K562 (cell line): Measurements from ENCODE around the gene ZNF488. TPM values are rescaled to one million over a fixed set of nuclear protein-coding genes. Genes with fewer than 3 reads are reported as not detected.

ENCODE experiments used
- ATAC-seq: fragments of 200-7000 bp; cut with Tn5 transposase; 3 replicates; pipeline ENCODE4 v1.9.1; 2020; ENCODE audit warnings: moderate library complexity
- BruUV-seq: library from RNA; stranded (reverse); fragments of 400-500 nt; replicated peaks from 2 replicates; lab custom pipeline; 2021; lab: Mats Ljungman, UMichigan
- CTCF ChIA-PET: fragments of 300-600 bp; formaldehyde crosslinking; extraction: SDS; loops from one replicate; lab custom pipeline; 2021; ENCODE audit warnings: low intra/inter-chr PET ratio; lab: Yijun Ruan, JAX
- POLR2A ChIA-PET: fragments of 300-600, 350-650 bp; sonication (Branson Sonifier 250); formaldehyde crosslinking; extraction: SDS; loops from one replicate; lab custom pipeline; 2021; ENCODE audit warnings: antibody characterized with exemption, inconsistent platforms; lab: Yijun Ruan, JAX
- DNase-seq, 4 experiments: peaks; one replicate each; pipeline versions ENCODE4 v3.0.0 to v3.0.0-alpha.2; 2011 to 2018; ENCODE audit warnings: low spot score in 3 of 4, mixed read lengths in 3 of 4; ENCODE audit errors: extremely low read depth in 1 of 4
- FAIRE-seq: peaks from 2 replicates; lab custom pipeline; 2011; peaks lifted over from hg19 to GRCh38; lab: Jason Lieb, UNC
- H2AFZ ChIP-seq: 2 replicates; pipeline ENCODE4 v1.6.0; 2011; ENCODE audit warnings: low read depth, low read length, control low read depth, inconsistent platforms
- H3K27ac ChIP-seq: fragments of 200-600 bp; 3 replicates; pipeline ENCODE4 v1.8.0; 2011; ENCODE audit warnings: low read depth, mild to moderate bottlenecking, control low read depth, inconsistent platforms, low read length, moderate library complexity, mixed read lengths; ENCODE audit errors: extremely low read depth
- H3K27me3 ChIP-seq, 2 experiments: fragments of 300-600 bp in 1 of 2; 2 replicates in 1 of 2; 3 replicates in 1 of 2; pipeline versions ENCODE4 v1.6.0 to v1.8.0; 2011; ENCODE audit warnings: inconsistent platforms in 2 of 2, low read length in 2 of 2, mild to moderate bottlenecking in 1 of 2, mixed read lengths in 1 of 2, moderate library complexity in 1 of 2; ENCODE audit not compliant: control insufficient read depth in 2 of 2, insufficient read depth in 2 of 2
- H3K36me3 ChIP-seq: fragments of 300-600 bp; 3 replicates; pipeline ENCODE4 v1.8.0; 2011; ENCODE audit warnings: mild to moderate bottlenecking, low read length, inconsistent platforms; ENCODE audit not compliant: control insufficient read depth, insufficient read depth
- H3K4me1 ChIP-seq, 2 experiments: fragments of 200-600 bp in 1 of 2; replicated peaks in 1 of 2; 2 replicates in 1 of 2; 3 replicates in 1 of 2; pipeline versions ENCODE4 v1.5.1 to v1.8.0; 2011; ENCODE audit warnings: inconsistent platforms in 2 of 2, low read length in 2 of 2, mild to moderate bottlenecking in 1 of 2, mixed read lengths in 1 of 2, moderate library complexity in 1 of 2; ENCODE audit not compliant: control insufficient read depth in 2 of 2, insufficient read depth in 2 of 2
- H3K4me2 ChIP-seq: 2 replicates; pipeline ENCODE4 v1.6.1; 2011; ENCODE audit warnings: low read length, control low read depth, inconsistent platforms, mixed read lengths; ENCODE audit not compliant: insufficient read depth
- H3K4me3 ChIP-seq: fragments of 200-600 bp; sonication (generic), shearing (Covaris generic); 2 replicates; pipeline ENCODE4 v1.5.1; 2016; ENCODE audit warnings: control low read depth, inconsistent platforms
- H3K79me2 ChIP-seq: fragments of 200-600 bp; 3 replicates; pipeline ENCODE4 v1.8.0; 2011; ENCODE audit warnings: low read length, inconsistent platforms; ENCODE audit not compliant: control insufficient read depth, insufficient read depth
- H3K9ac ChIP-seq, 2 experiments: 2 replicates each; pipeline versions ENCODE4 v1.6.0 to v1.6.1; 2011; ENCODE audit warnings: low read depth in 2 of 2, low read length in 2 of 2, control low read depth in 1 of 2, inconsistent platforms in 1 of 2, mild to moderate bottlenecking in 1 of 2, mixed read lengths in 1 of 2; ENCODE audit not compliant: insufficient read depth in 1 of 2
- H3K9me1 ChIP-seq: one replicate; pipeline ENCODE4 v1.6.0; 2011; ENCODE audit warnings: inconsistent platforms, mild to moderate bottlenecking, low read length, moderate library complexity; ENCODE audit not compliant: control insufficient read depth, insufficient read depth
- H3K9me3 ChIP-seq: replicated peaks from 2 replicates; pipeline ENCODE4 v1.5.1; 2011; ENCODE audit warnings: low read depth, low read length, inconsistent platforms; ENCODE audit not compliant: control insufficient read depth, insufficient read depth
- H4K20me1 ChIP-seq: replicated peaks from 2 replicates; pipeline ENCODE4 v1.6.1; 2011; ENCODE audit warnings: low read length, inconsistent platforms, mixed read lengths; ENCODE audit not compliant: control insufficient read depth, insufficient read depth
- SETDB1 ChIP-seq: IDR thresholded peaks from one replicate; pipeline ENCODE4 v1.6.1; 2012; ENCODE audit warnings: low read length, control low read depth, inconsistent platforms
- ZNF408 ChIP-seq: fragments of 250-450 bp; sonication (Bioruptor Pico); IDR thresholded peaks from 2 replicates; pipeline ENCODE4 v1.4.0; 2020; ENCODE audit warnings: low read depth, mild to moderate bottlenecking, moderate library complexity
- ZNF41 ChIP-seq: fragments of 250-450 bp; sonication (Bioruptor Pico); conservative IDR thresholded peaks from 2 replicates; pipeline ENCODE4 v1.4.0; 2020; ENCODE audit warnings: mild to moderate bottlenecking
- ZNF668 ChIP-seq: fragments of 250-450 bp; sonication (Bioruptor Pico); IDR thresholded peaks from 2 replicates; pipeline ENCODE4 v1.8.0; 2022; ENCODE audit warnings: mild to moderate bottlenecking, inconsistent platforms
- ZSCAN32 ChIP-seq: fragments of 450-650 bp; formaldehyde crosslinking; IDR thresholded peaks from 2 replicates; pipeline ENCODE4 v1.4.0; 2020; ENCODE audit warnings: mild to moderate bottlenecking, moderate library complexity
- WGBS: fragments of 100-300 bp; shearing (Covaris generic); methylation state at CpG from one replicate; pipeline ENCODE4 v1.1.6; 2016; ENCODE audit warnings: low coverage, mixed read lengths; ENCODE audit not compliant: insufficient coverage; ENCODE audit errors: missing lambda C conversion rate; 5-methylcytosine and 5-hydroxymethylcytosine counted together
- in situ Hi-C: fragments of 300-500 bp; cut with MboI; formaldehyde crosslinking; loops from 4 replicates; pipeline ENCODE4 v1.15.0; 2018; ENCODE audit warnings: inconsistent platforms, mixed read lengths
- intact Hi-C: fragments of 100-400 bp; cut with micrococcal nuclease; formaldehyde crosslinking; loops from 2 replicates; pipeline ENCODE4 v1.14.2; 2022
- polyA plus RNA-seq, 8 experiments: library from polyadenylated mRNA; depleted of rRNA in 4 of 8; stranded (reverse) in 5 of 8; unstranded in 3 of 8; fragments of >200 nt; fragmentation: Nextera tagmentation in 2 of 8; fragmentation: Illumina TruSeq in 1 of 8; extraction: Ambion mirVana in 2 of 8; extraction: Trizol in 1 of 8; gene quantifications; 2 replicates each; pipeline versions ENCODE4 v1.2.1 to v1.2.3, GENCODE V29; 2011 to 2014; ENCODE audit warnings: inconsistent platforms in 1 of 8, missing spikeins in 1 of 8
- total RNA-seq, 7 experiments: library from RNA; depleted of rRNA in 6 of 7; stranded (reverse); fragments of >200 nt in 6 of 7; fragmentation: Illumina TruSeq in 2 of 7; extraction: Trizol in 2 of 7; gene quantifications; 2 replicates each; pipeline versions ENCODE4 v1.2.1 to v1.2.3, GENCODE V29; 2011 to 2021; ENCODE audit warnings: low replicate concordance in 1 of 7
- TF ChIP-seq, protein P1 (sequence below), 2 experiments: fragments of 450-650 bp in 1 of 2; sonication (generic) in 1 of 2; formaldehyde crosslinking in 1 of 2; IDR thresholded peaks; 2 replicates each; pipeline versions ENCODE4 v1.7.1 to v1.9.0; 2016 to 2022; ENCODE audit warnings: inconsistent platforms in 1 of 2, mild to moderate bottlenecking in 1 of 2, missing genetic modification reagents in 1 of 2

ZNF488 gene
- total and polyA plus RNA-seq, 9 of the 15 experiments (the other 6 are each of a cell fraction or from before 2014, with no cell fraction given), result 0.03 to 0.09 (median 0.05) TPM; not detected in 3

DNA sequence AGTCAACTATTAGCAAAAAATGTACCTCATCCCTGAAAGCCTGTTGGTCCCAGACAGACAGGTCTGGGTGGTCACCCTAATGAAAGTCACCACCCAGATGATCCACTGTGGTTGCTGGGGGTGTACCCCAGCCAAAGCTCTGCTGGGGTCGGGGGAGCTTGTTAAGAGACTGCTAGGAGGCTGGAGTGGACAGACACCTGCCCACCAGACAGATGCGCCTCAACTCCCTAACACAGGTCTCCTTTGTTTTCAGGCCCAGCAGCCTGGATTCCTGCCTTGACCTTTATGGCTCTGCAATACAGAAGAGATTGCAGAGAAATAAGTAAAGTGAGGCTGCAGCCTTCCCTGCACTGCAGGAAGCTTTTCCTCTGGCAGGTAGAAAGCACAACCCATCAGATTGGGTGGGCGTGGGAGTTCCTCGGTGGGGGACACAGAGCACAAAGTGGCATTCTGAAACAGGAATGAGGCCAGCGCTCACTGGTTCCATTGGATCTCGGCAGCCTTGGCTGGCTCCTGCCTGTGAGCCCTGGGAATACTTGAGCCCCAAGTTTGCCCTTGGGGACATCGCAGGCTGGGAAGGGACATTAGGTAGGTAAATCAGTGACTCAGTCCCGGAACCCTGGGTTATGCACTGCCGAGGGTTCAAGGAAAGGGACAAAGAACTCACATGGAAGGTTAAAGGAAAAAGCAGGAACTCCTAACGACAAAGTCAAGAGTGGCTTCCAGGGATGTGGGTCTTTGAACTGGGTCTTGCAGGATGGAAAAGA lies 18.0 kb upstream of the ZNF488 start:
- Histone ChIP-seq H3K79me2 (no peaks in the 10 kb centered on the region), H3K4me2 (no peak overlapping the region)
- in situ Hi-C loops, result no loop called here

More for the DNA sequence above, 18.0 kb upstream of the ZNF488 start:
- Histone ChIP-seq H3K4me1 (peaks cover 9 to 20% of the 10 kb centered on the region in 2 experiments; a peak in 4 of 5 replicates), H2AFZ (no peak overlapping the region), H3K4me3 (no peak overlapping the region), H3K9ac (no peak overlapping the region), H3K9me3 (no peaks in the 10 kb centered on the region), H3K9me1 (no peaks in the 10 kb centered on the region), H3K27ac (no peak overlapping the region), H3K27me3 (peaks cover 6 to 29% of the 10 kb centered on the region in 2 experiments; a peak in 3 of 5 replicates), H3K36me3 (no peaks in the 10 kb centered on the region), H4K20me1 (no peaks in the 10 kb centered on the region)
- TF ChIP-seq ZSCAN32 (CRISPR knock-in tag) (no peak), ZNF408 (CRISPR knock-in tag) (no peak), ZNF668 (CRISPR knock-in tag) (no peak), ZNF41 (no peak), SETDB1 (no peak)
- TF ChIP-seq, protein P1, sequence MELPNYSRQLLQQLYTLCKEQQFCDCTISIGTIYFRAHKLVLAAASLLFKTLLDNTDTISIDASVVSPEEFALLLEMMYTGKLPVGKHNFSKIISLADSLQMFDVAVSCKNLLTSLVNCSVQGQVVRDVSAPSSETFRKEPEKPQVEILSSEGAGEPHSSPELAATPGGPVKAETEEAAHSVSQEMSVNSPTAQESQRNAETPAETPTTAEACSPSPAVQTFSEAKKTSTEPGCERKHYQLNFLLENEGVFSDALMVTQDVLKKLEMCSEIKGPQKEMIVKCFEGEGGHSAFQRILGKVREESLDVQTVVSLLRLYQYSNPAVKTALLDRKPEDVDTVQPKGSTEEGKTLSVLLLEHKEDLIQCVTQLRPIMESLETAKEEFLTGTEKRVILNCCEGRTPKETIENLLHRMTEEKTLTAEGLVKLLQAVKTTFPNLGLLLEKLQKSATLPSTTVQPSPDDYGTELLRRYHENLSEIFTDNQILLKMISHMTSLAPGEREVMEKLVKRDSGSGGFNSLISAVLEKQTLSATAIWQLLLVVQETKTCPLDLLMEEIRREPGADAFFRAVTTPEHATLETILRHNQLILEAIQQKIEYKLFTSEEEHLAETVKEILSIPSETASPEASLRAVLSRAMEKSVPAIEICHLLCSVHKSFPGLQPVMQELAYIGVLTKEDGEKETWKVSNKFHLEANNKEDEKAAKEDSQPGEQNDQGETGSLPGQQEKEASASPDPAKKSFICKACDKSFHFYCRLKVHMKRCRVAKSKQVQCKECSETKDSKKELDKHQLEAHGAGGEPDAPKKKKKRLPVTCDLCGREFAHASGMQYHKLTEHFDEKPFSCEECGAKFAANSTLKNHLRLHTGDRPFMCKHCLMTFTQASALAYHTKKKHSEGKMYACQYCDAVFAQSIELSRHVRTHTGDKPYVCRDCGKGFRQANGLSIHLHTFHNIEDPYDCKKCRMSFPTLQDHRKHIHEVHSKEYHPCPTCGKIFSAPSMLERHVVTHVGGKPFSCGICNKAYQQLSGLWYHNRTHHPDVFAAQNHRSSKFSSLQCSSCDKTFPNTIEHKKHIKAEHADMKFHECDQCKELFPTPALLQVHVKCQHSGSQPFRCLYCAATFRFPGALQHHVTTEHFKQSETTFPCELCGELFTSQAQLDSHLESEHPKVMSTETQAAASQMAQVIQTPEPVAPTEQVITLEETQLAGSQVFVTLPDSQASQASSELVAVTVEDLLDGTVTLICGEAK (IDR thresholded peaks at IDR 0.05), result no peak
- TF ChIP-seq, protein P1 (CRISPR knock-in tag; IDR thresholded peaks at IDR 0.05), result no peak
- FAIRE-seq (no peak), ATAC-seq (no peak), DNase-seq (no peak)
- WGBS, result 10% methylated on average over 10 of the region's 10 CpGs
- BruUV-seq, result no TSS peak
- CTCF ChIA-PET, result no interaction called here
- POLR2A ChIA-PET, result no interaction called here
- intact Hi-C loops, result no loop called here
